Fibroblast of mammary gland (primary cell): ENCODE results near the gene TRPV2.

ENCODE experiments used
- DNase-seq: peaks from one replicate; pipeline ENCODE4 v3.0.0-alpha.2; 2010; ENCODE audit warnings: low read depth
- H3K4me3 ChIP-seq: 2 replicates; pipeline ENCODE4 v1.5.1; 2011; ENCODE audit warnings: low read depth, mild to moderate bottlenecking, low read length, moderate library complexity; ENCODE audit not compliant: control insufficient read depth
- TF ChIP-seq, protein P1 (sequence below): conservative IDR thresholded peaks from 2 replicates; pipeline ENCODE4 v1.5.1; 2011; ENCODE audit warnings: low read depth, low read length, inconsistent platforms; ENCODE audit not compliant: control insufficient read depth, insufficient read depth

TRPV2 gene

DNA sequence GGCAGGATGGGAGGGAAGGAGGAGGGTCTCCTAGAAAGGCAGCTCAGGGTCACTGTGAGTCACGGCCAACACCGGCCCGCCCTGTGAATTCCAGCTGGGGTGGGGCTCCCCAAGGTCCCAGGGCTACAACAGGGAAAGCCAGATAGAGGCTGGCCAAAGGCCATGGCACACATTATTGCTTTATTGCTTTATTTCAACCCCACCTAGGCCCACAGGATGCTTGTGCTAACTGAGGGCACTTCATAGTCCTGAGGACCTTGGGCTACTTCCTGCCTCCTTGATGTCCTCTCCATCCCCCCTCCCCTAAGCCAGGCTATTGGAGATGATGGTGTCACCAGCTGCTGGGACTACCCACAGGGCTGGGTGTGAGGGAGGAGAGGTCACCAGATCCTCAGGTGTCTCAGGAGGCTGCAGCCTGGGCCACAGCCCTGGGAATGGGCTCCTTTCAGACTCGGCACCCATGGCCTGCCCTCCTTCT is 50.5 kb downstream of the TRPV2 start:
- TF ChIP-seq, protein P1, sequence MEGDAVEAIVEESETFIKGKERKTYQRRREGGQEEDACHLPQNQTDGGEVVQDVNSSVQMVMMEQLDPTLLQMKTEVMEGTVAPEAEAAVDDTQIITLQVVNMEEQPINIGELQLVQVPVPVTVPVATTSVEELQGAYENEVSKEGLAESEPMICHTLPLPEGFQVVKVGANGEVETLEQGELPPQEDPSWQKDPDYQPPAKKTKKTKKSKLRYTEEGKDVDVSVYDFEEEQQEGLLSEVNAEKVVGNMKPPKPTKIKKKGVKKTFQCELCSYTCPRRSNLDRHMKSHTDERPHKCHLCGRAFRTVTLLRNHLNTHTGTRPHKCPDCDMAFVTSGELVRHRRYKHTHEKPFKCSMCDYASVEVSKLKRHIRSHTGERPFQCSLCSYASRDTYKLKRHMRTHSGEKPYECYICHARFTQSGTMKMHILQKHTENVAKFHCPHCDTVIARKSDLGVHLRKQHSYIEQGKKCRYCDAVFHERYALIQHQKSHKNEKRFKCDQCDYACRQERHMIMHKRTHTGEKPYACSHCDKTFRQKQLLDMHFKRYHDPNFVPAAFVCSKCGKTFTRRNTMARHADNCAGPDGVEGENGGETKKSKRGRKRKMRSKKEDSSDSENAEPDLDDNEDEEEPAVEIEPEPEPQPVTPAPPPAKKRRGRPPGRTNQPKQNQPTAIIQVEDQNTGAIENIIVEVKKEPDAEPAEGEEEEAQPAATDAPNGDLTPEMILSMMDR, result no peak
- no peak overlapping the region for H3K4me3 ChIP-seq
- DNase-seq, result no peak

DNA sequence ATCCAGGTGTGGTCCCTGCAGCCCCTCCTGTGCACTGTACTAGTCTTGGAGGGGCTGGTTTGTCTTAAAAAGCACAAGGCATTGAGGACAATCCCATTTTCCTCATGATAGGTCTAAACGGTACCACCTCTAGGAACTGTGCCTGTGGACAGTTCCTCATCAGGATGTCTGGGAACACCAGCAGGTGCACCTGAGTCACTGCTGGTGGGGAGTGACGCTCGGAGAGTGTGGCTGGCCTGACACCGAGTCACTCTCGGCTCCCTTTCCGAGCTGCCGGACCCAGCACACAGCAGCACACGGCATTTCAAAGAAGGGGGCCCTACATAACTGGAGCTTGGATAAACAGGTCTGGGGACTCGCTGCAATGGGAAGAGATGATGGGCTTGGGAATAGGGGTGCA is 51.0 kb downstream of the TRPV2 start:
- no peak overlapping the region for H3K4me3 ChIP-seq
- TF ChIP-seq, protein P1, result no peak
- no peak for DNase-seq

DNA sequence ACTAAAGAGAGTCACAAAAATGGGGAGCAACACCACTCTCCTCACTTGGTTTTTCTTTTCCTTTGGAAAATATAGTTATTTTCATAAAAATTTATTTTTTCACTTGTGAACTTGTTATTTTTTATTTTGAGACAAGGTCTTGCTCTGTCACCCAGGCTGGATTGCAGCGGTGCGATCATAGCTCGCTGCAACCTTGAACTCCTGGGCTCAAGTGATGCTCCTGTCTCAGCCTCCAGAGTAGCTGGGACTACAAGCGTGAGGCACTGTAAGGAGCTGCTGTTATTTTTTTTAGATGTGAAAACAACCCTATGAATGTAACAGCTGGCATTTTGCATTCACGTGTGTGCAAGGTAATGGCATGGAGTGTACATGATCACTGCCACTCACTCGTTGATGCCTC is 51.7 kb downstream of the TRPV2 start:
- H3K4me3 ChIP-seq, result no peak overlapping the region
- DNase-seq, result no peak
- TF ChIP-seq, protein P1, result no peak

DNA sequence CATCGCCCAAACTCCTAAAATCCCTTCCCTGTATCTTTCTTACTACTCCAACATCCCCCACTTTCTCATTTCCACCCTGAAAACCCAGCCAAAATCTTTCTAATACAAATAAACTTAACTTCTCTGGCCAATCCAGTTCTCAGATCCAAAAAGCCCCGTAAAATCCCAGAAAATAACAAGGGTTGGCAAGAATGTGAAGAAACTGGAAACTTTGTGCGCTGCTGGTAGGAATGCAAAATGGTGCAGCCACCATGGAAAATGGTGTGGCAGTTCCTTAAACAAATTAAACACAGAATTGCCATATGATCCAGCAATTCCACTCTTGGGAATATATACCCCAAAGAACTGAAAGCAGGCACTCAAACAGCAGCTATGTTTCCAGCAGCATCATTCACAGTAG is 52.5 kb downstream of the TRPV2 start:
- no peak overlapping the region for H3K4me3 ChIP-seq
- no peak for DNase-seq
- TF ChIP-seq, protein P1, result no peak

DNA sequence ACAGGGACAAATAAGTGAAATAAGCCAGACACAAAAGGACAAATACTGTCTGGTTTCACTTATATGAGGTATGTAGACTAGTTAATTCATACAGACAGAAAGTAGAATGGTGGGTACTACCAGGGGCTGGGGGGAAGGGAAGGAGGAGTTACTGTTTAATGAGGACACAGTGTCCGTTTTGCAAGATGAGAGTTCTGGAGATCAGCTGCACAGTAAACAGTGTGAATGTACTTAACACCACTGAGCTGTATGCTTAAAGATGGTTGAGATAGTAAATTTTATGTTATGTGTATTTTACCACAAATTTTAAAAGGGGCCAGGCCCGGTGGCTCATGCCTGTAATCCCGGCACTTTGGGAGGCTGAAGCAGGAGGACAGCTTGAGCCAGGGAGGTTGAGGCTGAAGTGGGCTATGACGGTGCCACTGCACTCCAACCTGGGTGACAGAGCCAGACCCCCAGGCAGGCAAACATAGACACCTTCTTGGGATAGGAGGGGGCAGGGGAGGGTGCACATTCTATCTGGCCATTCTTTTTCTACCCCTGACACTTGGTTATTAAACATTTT is 53.1 kb downstream of the TRPV2 start:
- no peak for DNase-seq
- TF ChIP-seq, protein P1, result no peak
- H3K4me3 ChIP-seq, result no peak overlapping the region

DNA sequence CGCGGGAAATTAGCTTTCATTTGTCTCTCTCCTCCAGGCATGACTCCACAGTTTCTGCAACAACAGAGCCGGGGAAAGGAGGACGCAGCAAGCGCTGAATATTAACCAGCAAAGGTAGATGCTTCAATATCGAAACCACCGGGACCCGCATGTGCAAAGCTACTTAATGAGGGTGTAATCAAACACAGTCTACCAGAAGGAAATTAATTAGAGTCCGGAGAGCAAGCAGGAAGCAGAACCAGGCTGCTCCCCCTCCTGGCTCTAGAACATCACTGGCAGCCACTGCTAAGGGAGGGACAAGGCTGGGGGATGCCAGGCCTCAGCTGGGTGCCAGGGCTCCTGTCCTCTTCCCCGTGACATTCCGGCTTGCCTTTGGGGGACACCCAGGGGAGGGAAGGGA is 54.9 kb downstream of the TRPV2 start:
- H3K4me3 ChIP-seq, result no peak overlapping the region
- TF ChIP-seq, protein P1, result no peak
- DNase-seq, result no peak

DNA sequence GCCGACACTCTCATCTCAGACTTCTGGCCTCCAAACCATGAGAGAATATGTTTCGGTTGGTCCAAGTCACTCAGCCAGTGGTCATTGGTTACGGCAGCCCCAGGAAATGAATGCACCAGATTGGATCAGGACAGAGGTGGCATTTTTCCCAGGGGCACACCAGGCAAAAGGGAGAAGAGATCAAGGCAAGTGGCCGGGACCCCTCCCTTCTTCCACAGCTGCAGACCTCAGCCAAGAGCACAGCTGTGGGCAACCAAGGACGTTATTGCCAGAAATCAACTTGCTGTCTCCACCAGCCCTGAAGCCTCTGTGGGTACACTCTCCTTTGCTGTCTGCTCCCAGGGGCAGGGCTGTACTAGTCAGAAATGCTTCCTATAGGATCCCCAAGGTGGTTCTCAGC is 55.9 kb downstream of the TRPV2 start:
- H3K4me3 ChIP-seq, result no peak overlapping the region
- TF ChIP-seq, protein P1, result no peak
- DNase-seq, result no peak
